GM18517 (cell line): Measurements from ENCODE around the gene SMG7.

Source experiments
- ATAC-seq: cut with Tn5 transposase; IDR thresholded peaks from one replicate; pipeline ENCODE4 v1.9.1; 2021; ENCODE audit warnings: mild to moderate bottlenecking, moderate library complexity; ENCODE audit not compliant: unreplicated experiment

SMG7 gene

GRCh38 chr1:183470147-183470960 lies 1.9 kb upstream of the SMG7 start:
- ATAC-seq = no peak

DNA sequence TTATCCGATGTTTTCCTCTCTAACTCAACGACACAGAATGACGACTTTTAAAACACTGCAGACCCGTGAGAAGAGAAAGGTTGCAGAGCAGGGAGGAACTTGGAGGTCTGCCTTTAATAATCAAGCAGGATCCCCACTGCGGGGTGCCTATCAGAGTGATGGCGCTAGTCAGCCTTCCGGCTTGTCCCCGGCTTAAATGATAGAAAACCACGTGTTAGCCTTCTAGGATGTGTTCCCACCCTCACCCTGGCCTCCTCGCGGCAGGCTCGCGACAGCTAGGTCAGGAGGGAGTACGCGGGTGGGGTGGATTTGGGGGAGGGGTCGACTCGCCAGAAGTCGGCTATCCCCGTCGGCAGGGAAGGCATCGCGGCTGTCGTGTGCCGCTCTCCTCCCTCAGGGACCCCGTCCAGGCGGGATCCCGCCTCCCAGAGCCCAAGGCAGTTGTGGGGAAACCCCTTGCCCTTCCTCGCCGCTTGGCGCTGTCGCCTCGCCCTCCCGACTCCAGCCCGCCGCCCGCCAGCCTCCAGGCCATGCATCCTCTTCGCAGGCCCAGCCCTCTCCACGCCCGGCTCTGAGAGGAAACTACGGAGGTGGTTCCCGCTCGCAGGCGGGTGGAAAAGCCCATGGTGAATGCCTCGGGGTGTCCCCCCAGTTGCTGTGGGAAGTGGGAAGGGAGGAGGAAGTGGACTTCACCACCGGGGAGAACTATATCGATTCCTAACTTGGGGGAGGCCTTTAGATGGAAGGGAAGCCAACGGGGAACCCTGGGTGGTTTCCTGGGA lies 1.1 kb upstream of the SMG7 start:
- peak; percentile 33 for ATAC-seq

DNA sequence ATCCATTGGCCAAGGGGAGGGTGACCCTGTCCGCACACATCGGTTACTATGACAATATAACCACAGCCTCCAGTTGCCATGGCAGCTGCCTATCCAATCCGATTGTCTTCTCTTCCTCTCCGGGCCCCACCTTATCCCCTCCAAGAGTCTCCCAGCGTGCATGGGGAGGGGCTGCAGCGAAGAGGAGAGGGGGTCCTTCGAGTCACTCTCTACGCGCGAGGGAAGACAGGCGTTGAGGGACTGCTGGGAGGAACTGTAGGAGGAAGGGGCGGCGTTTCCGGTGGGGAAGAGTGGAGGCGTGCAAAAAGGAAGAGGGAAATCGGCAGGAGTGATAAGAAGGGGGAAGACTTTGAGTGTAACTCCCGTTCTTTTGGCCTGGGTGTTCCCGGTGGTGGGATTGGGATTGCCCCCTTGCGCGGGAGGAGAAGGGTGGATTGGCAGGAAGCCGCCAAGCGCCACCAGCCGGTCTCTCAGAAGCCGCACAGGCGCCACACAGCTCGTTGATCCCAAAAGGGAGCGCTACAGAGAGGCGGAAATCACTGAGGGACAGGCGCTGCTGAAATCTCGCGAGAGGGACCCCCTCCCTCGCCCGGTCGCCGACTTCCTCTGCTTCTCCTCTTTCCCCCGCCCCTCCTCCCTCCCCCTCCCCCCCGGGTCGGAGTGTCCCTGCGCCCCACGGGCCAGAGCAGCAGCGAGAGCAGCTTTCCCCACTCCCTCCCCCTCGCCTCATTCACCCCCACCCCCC lies 384 bp upstream of the SMG7 start:
- peak; percentile 55 for ATAC-seq

DNA sequence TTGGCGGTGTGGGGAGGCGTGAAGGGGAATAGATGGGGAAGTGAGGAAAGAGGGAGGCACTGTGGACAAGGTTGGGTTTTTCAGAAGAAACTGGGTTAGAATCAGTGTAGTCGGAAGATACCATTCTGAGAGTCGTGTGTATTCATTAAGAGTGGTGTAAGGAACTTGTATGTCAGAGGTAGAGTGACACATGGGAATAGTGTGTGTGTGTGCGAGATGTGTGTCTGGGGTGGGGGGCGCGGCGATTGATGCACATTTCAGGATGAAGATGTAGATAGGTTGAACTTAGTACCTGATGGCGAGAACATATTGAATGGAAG lies 878 bp downstream of the SMG7 start:
- no peak for ATAC-seq

GRCh38 chr1:183476081-183476480 lies 3.8 kb downstream of the SMG7 start:
- no peak for ATAC-seq

DNA sequence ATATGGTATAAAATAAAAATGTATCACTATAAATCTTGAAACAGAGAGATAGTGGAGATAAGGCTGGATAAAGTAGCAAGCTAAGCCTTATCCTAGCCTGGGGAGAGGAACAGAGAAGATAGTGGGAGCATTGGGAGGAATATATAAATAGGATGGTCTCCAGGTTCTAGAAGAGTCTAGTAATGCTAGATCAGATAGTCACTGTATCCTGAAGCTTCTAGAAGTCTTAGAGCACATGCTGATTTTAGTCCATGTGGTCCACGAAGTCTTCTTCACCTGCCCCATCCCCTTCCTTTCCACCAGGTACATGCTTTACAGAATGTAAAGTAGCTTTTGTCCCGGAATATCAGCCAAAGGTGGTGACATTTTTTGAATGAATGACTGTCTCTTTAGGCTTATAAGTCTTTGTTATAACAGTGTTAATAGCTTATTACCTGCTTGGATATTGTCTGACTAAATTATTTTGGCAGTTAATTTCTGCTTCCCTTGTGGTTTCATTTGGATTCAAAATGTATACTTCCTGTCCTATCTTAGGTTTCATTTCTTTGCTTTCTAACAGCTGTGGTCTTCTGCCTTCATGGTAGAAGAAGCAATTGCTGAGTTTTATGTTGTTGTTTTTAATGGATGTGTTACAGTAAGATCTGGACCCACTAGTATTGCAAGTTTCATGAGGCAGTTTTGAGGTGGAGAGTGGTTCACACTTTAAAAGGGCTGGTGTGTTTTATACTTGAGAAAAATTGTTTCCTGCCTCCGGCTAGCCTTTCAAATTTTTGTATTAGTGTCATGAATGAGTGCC lies 5.9 kb downstream of the SMG7 start:
- ATAC-seq = no peak

GRCh38 chr1:183480971-183481441 lies 8.7 kb downstream of the SMG7 start:
- ATAC-seq = peak; percentile 59

- no peak for ATAC-seq
Observed at GRCh38 chr1:183483224-183483623, 10.9 kb downstream of the SMG7 start.

DNA sequence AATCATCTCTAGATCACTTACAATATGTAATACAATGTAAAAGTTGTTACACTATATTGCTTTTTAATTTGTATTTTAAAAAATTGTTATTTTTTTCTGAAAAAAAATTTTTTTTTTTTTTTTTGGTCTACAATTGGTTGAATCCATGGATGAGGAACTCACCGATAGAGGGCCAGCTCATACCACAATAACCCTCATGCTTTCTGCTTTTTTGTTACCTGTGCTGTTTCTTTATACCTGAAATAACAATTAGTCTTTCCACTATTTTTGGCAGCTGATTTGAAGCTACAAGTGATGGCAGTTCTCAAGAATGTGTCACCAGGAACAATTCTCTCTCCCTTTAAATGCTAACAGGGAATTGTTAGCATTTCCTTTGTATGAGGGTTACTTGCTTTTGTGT lies 12.0 kb downstream of the SMG7 start:
- no peak for ATAC-seq

DNA sequence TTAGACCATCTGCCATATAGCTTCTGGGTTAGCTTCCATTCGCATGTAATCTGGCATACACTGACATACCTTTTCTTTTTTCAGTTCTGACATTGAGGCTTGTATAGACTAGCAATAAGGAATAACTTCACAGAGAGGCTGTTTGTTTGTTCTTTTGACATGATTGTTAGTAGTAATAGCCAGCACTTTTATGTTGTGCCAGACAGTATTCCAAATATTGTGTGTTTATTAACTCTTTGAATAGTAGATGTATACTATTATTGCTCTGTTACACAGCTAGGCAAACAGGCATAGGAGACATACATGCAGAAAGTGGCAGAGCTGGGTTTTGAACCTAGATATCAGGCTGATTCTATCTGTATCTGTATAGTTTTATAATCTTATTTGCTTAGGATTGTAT lies 12.6 kb downstream of the SMG7 start:
- ATAC-seq = no peak

- ATAC-seq = no peak
Observed at GRCh38 chr1:183487674-183488442, 15.6 kb downstream of the SMG7 start.

- ATAC-seq = no peak
Observed at GRCh38 chr1:183490932-183491331, 18.6 kb downstream of the SMG7 start.

GRCh38 chr1:183493540-183494245 lies 21.4 kb downstream of the SMG7 start:
- no peak for ATAC-seq

DNA sequence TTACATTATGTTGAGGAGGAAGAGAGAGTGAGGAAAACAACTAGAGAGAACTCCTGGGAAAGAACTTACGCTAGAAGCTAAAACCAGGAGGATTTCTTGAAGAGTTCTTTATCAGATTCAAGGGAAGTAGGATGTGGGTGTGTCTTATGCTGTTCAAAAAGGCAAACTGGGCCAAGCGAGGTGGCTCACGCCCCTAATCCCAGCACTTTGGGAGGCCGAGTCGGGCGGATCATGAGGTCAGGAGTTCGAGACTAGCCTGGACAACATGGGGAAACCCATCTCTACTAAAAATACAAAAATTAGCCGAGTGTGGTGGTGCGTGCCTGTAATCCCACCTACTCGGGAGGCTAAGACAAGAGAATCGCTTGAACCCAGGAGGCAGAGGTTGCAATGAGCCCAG lies 23.1 kb downstream of the SMG7 start:
- no peak for ATAC-seq

- no peak for ATAC-seq
Observed at GRCh38 chr1:183497218-183497617, 24.9 kb downstream of the SMG7 start.

DNA sequence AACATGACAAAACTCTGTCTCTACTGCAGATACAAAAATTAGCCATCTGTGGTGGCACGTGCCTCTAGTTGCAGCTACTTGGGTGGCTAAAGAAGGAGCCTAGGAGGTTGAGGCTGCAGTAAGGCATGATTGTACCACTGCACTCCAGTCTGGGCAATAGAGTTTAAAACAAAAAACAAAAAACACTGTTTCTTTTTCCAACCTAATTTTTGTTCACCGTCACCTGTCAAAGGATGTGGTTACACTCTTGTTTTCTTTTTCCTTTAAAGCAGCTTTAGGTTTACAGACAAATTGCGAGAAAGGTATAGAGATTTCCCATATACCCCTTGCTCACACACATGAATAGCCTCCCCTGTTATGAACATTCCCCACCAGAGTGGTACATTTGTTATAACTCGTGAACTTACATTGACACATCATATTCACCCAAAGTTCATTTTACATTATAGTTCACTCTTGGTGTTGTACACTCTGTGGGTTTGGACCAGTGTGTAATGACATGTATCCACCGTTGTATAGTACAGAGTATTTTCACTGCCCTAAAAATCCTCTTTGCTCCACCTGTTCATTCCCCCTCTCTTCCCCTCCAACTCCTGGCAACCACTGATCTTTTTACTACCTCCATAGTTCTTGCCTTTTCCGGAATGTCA lies 26.2 kb downstream of the SMG7 start:
- no peak for ATAC-seq

- no peak for ATAC-seq
Observed at GRCh38 chr1:183505454-183506089, 33.3 kb downstream of the SMG7 start.

DNA sequence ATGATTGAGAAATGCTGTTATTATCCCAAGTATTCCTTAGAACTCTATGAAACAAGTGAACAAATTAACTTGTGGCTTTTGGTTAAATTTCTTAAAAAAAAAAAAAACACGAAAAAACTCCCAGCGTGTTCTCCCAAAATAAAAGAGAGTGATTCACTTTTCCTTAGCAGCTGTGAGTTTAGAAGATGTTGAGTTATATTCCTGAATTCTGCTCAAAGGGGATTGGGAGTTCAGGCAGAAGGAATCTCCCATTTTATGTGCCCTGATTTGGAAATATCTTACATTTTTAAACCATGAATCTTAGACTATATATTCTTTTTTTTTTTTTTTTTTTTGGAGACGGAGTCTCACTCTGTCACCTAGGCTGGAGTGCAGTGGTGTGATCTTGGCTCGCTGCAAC lies 34.3 kb downstream of the SMG7 start:
- ATAC-seq = no peak
